NOMO-1 (cell line): ENCODE measurements around the gene ARRB1.
"Not testable (repeated sequence)": the region's sequence is repeated elsewhere in the genome, so short reads cannot be mapped to it uniquely, and the experiment has no call there.

Experiments used
- DNase-seq, 2 experiments: peaks; one replicate each; lab custom pipeline; 2025; ENCODE audit not compliant: unreplicated experiment in 2 of 2; lab: John Stamatoyannopoulos, UW

ARRB1 gene

DNA sequence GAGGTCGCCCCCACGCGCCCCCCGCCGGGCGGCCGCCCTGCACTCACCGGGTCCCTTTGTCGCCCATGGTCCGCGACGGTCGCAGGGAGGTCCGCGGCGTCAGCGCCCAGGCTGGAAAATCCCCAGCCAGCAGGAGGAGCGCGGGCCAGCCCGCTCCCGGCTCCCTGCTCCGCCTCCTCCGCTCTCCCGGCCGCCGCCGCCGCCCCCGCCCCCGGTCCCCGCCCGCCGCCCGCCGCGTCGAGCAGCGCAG, at the start of gene ARRB1:
Gene ARRB1 (minus strand): TSS at position 121 of the 250 bp plus-strand sequence. CDS start 54 bp downstream, at position 67.
- no peak for DNase-seq

DNA sequence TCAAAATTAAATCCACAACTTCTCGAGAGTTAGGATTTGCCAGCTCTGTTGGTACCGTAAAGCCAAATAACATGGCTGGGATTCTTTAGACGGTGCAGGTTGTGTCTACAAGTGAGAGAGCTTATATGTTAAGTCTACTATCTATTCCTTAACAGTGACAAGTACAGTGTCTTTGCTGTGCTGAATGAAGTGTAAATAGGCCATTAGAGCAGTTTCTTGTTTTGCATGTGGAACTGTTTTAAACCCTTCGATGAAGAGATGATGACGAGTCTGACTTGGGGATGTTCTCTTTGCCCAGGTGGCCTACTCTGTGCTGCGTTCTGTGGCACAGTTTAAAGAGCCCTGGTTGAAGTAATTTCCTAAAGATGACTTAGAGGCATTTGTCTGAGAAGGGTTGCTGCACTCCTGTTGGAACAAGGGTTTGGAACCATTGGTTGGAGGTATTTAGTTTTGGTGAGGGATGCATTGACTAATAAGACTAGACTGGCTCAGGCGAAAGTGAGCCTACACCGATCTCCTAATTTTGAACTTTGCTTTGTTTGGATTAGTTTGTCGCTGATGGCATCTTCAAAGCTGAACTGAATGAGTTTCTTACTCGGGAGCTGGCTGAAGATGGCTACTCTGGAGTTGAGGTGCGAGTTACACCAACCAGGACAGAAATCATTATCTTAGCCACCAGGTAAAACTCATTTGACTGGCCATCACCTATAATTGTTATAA, 48.8 kb upstream of the ARRB1 start:
- DNase-seq: no peak

DNA sequence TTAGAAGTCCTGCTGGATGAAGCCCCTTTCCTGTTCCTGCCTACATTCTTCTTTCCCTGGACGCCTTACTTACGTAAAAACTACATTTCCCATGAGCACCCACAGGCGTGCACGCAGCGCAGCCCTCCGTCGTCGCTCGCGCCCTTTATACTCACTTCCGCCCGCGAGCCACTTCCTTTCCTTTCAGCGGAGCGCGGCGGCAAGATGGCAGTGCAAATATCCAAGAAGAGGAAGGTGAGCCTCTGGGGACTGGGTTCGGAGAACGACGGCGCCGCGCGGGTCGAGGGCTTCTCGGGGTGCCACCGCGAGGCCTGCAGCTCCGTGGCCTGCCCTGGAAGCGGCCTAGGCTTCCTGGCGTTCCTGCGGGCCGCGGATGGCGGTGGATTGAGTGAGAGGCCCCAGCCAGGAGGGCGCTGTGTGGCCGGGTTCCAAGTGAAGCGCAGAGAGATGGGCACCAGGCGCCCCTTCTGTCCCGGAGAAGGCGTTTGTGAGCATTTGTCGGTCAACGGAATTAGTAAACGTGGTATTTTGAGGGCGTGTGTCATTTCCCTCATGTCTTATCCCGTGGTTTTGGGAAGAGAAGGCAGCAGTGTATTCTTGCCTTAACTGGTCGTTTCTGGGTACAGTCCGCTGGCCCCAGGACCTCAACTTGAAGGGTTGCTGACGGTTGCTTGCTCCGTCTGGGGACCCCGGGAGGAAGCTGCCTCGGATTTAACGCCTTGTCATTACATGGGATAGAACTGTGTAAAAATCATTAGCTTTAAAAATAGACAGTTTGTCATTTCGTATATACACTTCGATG, 48.1 kb upstream of the ARRB1 start, which contains the start of gene RPS3:
Gene RPS3 (plus strand): TSS at position 175 of the 802 bp plus-strand sequence. CDS start 30 bp downstream, at position 205.
- DNase-seq: peak; percentile 87

DNA sequence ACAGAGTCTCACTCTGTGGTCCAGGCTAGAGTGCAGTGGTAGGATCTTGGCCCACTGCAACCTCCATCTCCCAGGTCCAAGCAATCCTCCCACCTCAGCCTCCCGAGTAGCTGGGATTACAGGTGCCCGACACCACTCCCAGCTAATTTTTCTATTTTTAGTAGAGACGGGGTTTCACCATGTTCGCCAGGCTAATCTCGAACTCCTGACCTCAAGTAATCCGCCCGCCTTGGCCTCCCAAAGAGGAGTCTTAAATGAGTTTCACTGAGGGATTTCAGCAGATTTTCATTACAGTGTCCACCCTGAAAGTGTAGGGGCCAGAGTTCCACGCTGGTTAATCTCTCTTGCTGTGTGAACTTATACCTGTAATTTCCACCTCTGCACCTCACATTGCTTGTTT, 47.4 kb upstream of the ARRB1 start:
- no peak for DNase-seq

DNA sequence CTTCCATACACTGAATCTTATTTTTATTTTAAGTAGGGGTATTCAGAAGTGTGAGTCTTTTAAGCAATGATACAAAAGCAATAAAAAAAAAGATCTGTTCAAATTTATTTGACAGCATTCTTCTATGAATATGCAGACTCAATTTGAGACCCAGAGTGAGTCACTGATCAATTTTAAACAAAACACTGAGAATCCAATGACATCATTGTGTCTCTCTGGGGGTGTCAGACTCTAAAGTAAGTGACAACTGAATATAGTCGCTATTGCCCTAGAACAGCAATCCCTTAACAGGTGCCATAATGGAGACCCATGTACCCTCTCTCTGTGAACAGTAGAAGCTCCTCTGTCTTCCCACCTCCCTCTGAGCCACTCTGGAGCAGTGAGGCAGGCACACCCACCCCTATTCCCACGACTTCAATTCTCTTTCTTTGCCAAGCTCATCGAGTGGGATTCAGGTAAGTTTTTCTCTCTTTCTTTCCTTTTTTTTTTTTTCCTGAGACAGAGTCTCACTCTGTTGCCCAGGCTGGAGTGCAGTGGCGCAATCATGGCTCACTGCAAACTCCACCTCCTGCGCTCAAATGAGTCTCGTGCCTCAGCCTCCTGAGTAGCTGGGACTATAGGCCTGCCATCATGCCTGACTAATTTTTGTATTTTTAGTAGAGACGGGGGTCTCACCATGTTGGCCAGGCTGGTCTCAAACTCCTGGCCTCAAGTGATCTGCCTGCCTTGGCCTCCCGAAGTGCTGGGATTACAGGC, 42.8 kb upstream of the ARRB1 start:
- no peak for DNase-seq

DNA sequence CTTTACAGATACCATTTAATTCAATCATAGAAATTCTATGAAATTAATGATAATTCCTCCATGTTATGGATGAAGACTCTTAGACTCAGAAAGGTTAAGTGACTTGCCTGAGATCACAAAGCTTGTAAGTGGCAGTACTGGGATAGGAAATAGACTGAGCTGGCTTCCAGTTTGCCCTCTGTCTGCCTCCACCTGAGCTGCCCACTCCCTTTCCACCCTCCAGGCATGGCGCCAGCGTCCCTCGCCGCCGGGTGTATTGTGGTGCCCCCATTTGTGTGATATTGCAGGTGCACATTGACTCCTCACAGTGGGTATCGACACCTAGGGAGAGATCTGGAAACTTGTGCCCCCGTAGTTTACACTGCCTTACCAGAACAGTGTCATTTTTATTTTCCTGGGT, 38.5 kb upstream of the ARRB1 start:
- DNase-seq: no peak

DNA sequence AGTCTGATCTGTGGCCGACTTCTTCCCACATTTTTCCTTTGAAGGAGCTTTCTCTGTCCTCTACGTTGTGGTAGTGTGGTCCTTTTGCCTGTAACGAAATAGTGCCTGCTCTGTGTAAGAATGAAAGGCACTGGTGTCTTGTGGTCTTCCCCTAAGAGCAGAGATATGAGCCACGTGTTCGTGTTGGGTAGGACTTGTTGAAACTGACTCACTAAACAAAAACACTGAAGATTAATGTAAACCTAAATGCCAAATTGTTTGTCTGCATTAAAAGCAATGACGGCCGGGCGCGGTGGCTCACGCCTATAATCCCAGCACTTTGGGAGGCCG, 37.8 kb upstream of the ARRB1 start:
- DNase-seq: no peak

DNA sequence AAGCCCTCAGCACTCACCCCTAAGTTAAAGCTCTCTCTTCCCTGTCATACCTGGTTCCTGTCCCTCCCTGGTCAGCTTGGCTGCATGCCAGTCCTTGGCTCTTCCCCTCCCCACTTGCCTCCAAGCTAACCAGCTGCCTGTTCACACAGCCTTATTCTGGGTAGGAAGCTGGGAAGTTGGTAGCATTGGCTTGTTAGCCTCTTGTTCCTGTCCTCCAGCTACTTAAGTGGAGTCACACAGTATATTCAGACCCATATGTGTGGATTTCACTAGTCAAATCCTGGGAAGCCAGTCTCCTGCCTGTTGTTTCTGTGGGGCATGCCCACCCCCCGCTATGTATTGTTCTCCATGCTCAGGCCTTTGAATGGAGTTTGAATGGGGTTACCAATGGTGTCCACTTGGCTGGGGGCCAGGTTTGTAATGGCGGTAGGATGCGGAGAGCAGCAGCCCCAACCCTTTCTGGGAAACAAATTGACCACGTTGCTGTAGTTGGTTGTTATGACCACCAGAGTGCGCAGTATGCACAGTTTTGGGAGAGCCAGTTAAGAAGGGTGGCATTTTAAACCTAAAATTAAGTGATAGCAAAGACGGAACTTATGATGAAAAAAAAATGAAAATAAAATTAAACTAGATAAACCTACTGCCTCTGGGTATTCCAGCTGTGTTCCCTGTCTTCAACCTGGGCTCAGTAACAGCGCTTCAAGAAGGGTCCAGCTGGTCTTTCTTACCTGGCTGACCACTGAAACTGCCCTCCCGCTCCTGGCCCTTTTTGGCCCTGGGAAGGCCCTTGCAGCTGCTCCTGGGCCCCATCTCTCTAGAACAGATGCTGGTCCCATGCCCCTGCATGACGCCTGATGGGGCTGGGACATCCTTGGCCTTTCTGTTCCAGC, 37.2 kb upstream of the ARRB1 start:
- DNase-seq: peak; percentile 66 to 73

DNA sequence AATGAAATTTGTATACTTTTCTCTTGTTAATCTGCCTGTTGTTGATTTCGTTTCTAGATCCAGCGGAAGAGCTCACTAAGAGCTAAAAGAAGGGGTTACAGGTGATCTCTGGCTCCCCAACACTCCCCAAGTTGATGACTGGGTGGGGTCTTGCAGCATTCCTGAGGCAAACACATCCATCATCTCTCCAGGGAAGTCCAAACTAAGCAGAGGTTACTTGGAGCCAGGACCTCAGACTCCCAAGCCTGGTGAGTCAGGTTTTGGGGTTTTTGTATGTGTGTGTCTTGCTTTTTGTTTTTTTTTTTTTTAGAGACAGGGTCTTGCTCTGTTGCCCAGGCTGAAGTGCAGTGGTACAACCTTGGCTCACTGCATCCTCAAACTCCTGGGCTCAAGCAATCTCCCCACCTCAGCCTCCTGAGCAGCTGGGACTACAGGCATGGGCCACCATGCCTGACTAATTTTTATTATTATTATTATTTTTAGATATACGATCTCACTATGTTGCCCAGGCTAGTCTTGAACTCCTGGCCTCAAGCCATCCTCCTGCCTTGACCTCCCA, 36.4 kb upstream of the ARRB1 start:
- DNase-seq: no peak

DNA sequence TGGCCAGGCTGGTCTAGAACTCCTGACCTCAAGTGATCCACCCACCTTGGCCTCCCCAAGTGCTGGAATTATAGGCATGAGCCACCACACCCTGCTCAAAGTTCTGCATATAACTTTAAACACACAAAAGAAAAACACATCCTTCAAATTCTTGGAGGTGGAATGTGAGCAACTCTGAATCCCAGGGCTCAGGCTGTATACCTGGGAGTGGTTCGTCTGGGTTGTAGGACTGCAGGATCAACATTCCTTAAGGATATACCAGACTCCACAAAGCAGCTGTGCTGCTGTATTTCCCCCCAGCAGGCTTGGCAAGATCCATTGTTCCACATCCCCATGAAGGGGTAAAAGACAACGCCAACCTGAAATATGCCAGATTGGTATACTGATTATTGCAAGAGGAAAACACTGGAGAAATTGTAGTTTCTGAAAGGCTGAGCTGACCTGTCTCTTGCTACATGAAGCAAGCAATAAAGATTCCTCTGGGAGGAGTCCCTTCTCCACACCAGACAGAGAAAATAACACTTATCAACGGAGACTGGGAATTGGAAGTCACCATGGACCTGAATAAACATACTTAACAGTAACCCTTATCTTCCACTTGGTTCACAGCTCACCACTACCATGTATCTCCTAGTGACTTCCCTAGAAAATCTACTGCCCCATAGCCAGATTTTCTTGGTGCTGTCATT, 35.6 kb upstream of the ARRB1 start:
- DNase-seq: no peak

DNA sequence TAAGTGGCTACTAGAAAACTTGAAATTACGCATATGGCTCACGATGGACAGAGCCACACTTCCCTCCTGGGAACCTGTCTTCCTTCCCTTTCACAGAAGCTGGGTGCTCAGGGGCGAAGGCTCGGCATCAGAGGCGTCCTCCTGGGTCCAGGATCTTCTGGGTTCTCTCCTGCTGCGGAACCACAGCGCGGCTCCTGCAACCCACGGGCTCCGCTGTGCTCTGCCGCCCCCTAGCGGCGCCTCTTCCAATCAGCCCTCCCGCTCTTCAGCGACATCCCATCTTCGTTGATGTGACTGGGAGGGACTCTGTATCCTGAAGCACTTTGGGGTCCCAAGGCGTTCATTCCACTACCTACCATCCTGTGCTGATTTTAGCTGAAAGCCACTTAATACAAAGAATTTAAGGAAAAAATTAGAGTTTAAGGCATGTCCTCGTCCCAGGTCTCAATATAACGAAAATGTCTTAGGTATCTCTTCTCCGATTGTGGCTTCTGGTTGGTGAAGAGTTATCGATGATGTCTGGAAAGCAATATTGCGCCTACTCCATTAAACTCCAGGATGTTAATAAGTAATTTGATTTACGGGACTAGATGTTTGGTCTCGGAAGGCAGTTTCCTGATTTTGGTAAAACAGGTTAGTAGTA, 33.1 kb upstream of the ARRB1 start:
- peak; percentile 48 to 55 for DNase-seq

DNA sequence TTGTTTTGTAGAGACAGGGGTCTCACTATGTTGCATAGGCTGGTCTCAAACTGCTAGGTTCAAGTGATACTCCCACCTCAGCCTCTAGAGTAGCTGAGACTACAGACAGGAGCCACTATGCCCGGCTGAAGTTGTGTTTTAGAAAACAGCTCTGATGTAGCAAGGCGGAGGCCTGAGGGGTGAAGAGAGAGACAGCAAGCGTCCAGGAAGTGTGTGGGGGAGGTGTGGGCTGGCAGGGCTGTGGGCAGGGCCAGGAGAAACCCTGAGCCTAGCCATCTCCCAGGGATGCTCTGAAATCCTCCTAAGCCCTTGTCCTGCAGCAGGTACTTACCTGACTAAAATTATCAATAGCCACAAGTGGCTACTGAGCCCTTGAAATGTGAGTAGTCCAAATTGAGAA, 31.8 kb upstream of the ARRB1 start:
- DNase-seq: peak; percentile 31 to 86

DNA sequence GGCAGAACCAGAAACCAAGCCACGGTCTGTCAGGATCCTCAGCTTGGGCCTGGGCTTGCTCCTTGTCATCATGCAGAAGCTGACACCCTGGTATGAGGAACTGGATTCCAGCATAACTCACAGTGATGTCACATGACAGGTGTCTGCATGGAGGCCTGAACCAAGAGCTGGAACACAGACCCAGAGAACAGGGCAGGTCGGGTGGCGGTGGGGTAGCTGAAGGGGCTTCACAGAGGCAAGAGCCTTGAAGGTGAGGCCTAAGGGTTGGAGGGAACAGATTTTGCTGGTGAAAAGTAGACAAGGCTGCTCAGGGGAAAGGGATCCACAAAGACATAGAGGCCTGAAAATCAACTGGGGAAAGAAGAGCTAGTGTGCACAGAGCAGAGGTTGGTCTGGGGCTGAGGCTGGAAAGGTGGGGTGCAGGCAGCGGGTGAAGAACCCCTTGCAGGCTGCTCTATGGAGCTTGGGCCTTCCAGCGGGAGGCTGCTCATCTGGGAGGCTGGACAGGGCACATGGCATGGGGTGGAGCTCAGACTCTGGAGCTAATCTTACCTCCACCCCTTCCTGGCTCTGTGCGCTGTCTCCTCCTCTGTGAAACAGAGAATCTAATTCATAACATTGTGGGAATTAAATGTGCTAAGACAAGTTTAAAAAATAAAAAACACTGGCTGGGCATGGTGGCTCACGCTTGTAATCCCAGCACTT, 29.4 kb upstream of the ARRB1 start:
- DNase-seq: peak; percentile 28 to 59

DNA sequence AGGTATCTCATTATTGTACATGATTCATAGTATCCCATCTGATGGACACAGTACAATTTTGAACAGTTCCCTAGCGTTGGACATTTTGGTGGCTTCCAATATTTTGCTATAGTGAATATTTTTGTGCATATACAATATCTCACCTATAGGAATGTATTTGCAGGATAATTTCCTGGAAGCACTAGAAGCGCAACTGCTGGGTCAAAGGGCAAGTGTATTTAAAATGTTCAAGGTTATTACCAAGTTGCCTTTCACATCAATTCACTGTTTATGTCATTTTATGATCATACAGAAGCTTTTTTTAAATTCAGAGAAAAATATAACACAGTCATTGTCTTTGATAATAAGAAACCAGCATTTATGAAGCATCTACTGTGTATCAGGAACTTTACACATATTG, 28.8 kb upstream of the ARRB1 start:
- DNase-seq: no peak

DNA sequence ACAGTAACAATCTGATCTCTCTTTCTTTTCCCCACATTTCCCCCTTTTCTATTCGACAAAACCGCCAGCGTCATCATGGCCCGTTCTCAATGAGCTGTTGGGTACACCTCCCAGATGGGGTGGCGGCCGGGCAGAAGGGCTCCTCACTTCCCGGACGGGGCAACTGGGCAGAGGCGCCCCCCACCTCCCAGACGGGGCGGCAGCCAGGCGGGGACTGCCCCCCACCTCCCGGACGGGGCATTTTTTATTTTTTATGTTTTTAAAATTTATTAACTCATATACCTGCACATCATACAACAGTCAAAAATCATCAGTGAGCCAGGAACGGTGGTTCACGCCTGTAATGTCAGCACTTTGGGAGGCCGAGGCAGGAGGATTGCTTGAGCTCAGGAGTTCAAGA, 27.3 kb upstream of the ARRB1 start:
- DNase-seq: not testable (repeated sequence)

DNA sequence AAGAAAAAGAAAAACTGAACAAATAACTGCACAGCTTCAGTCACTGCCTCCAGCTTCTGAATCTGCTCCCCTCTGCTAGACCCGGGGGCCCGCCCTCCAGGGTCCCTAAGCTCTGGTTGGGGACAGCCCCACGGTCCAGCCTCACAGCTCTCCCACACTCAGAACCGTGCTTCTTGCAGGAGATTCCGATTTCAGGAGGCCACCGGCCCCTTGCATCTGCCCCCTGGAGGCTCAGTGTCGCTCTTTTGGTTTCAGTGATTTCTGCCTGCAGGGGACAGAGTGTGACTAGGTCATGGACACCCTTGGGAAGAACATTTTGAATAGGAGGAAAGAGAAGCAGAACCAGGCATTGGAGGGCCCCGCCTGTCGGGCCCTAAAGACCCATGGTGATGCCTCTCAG, 24.7 kb upstream of the ARRB1 start:
- DNase-seq: no peak

DNA sequence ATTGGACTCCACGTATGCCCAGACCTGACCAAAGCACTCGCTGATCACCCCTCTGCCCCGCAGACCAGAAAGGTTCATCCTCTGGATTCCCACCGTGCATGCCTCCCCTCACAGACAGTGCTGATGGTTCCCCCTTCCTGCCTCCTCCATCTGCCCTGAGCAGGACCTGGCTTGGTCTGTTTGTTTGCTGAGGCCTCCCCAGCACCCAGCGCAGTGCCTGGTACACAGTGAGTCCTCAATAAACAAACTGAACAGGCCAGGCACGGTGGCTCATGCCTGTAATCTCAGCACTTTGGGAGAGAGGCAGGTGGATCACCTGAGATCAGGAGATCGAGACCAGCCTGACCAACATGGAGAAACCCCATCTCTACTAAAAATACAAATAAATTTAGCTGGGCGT, 24.2 kb upstream of the ARRB1 start:
- DNase-seq: no peak

DNA sequence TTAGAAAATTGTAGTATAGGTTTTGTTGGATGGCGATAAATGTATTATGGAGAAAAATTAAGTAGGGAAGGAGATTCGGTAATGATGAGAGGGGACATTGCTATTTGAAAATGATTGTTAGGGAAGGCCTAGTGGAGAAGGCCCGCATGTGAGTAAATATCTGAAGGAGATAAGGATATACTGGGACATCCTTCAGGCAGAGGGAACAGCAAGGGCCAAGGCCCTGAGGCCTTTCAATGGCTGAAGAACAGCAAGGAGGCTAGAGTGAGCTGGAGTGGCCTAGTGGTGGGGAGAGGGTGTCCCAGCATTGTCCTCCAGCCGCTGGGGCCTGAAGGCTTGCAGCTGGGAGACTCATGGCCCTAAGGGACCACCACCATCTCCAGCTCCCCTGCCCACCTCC, 23.2 kb upstream of the ARRB1 start:
- no peak for DNase-seq

DNA sequence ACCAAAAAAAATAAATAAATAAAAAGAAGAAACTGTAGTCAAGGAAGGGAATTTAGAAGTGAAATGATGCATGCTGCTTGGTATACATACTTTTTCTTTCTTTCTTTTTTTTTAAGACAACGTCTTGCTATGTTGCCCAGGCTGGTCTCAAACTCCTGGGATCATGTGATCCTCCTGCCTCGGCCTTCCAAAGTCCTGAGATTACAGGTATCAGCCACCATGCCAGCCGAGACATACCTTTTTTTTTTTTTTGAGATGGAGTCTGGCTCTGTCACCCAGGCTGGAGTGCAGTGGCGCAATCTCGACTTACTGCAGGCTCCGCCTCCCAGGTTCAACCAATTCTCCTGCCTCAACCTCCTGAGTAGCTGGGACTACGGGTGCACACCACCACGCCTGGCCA, 21.7 kb upstream of the ARRB1 start:
- DNase-seq: no peak
